Suprapubic skin (tissue), 4 donors: Measurements from ENCODE around the gene ABLIM2. TPM values are rescaled to one million over a fixed set of nuclear protein-coding genes. Genes with fewer than 3 reads are reported as not detected.

Experiments used
- DNase-seq, 2 donors: peaks; one replicate each; pipeline ENCODE4 v3.0.0-alpha.2; 2019; ENCODE audit warnings: low spot score in 2 of 2
- H3K27ac ChIP-seq: fragments of 200-600 bp; sonication (generic); one replicate; pipeline ENCODE4 v1.5.1; 2019
- H3K27me3 ChIP-seq: fragments of 200-600 bp; sonication (generic); one replicate; pipeline ENCODE4 v1.5.1; 2019
- H3K36me3 ChIP-seq: fragments of 200-600 bp; sonication (generic); one replicate; pipeline ENCODE4 v1.5.1; 2019
- H3K4me1 ChIP-seq: fragments of 200-600 bp; sonication (generic); one replicate; pipeline ENCODE4 v1.5.1; 2019
- H3K4me3 ChIP-seq: fragments of 200-600 bp; sonication (generic); one replicate; pipeline ENCODE4 v1.5.1; 2019; ENCODE audit warnings: mild to moderate bottlenecking
- H3K9me3 ChIP-seq: fragments of 200-600 bp; sonication (generic); one replicate; pipeline ENCODE4 v1.5.1; 2019
- EP300 ChIP-seq: sonication (generic); formaldehyde crosslinking; IDR thresholded peaks from one replicate; pipeline ENCODE4 v1.6.1; 2017; ENCODE audit warnings: antibody characterized with exemption
- POLR2A ChIP-seq, 2 donors: fragments of 450-650 bp; IDR thresholded peaks; one replicate each; pipeline ENCODE4 v1.6.1; 2017; ENCODE audit warnings: antibody characterized with exemption in 2 of 2, mild to moderate bottlenecking in 2 of 2, moderate library complexity in 2 of 2
- POLR2AphosphoS5 ChIP-seq, 3 donors: sonication (generic); formaldehyde crosslinking; IDR thresholded peaks; one replicate each; pipeline ENCODE4 v1.6.1; 2017; ENCODE audit warnings: antibody characterized with exemption in 3 of 3
- WGBS: methylation state at CpG from one replicate; pipeline ENCODE4 v1.1.5; 2018; 5-methylcytosine and 5-hydroxymethylcytosine counted together
- total RNA-seq, 4 donors: library from RNA; depleted of rRNA; stranded (reverse); fragments of >200 nt; gene quantifications; one replicate each; pipeline ENCODE4 v1.1.0, GENCODE V29; 2016
- TF ChIP-seq, protein P1 (sequence below), 2 donors: fragments of 200-600 bp in 1 of 2; fragments of 450-650 bp in 1 of 2; sonication (generic) in 1 of 2; IDR thresholded peaks; one replicate each; pipeline ENCODE4 v1.5.1; 2016 to 2019; ENCODE audit warnings: antibody characterized with exemption in 2 of 2, mild to moderate bottlenecking in 1 of 2, moderate library complexity in 1 of 2

Gene ABLIM2
- total RNA-seq, 4 donors from 2014 or later: 11.2 to 16.9 (median 13.3) TPM

DNA sequence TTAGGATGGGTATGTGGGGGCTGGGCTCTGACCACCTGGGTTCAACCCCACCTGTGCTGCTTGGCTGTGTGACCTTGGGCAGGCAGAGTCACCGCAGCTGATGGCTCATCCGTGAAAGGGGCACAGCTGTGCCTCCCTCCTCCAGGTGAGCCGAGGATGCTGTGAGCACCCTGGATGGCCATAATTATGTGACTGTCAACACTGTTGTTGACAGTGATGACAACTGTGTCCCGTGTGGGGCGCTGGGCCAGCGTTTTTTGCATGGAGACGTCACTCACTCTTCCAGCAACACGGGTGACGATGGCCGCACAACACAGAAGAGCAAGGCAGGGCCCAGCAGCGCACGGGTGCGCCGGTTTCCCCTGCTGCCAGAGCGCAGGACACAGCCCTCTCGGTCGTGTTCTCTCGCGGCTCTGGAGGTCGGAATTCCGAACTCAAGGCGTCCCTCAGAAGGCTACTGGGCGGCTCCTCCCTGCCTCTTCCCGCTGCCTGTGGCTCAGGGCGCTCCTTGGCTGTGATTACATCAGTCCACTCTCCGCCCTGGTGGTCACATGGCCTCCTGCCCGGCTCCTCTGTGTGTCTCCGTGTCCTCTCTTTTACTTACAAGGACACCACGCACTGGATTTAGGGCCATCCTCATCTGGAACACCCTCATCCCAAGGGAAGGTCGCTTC is 41.8 kb upstream of the ABLIM2 start:
- Histone ChIP-seq H3K36me3 (no peaks in the 10 kb centered on the region), H3K4me1 (peaks cover 52% of the 10 kb centered on the region), H3K27me3 (no peaks in the 10 kb centered on the region), H3K4me3 (peak overlapping the region; percentile 48), H3K9me3 (no peaks in the 10 kb centered on the region), H3K27ac (peak overlapping the region; percentile 65)
- WGBS: 48% methylated on average over 6 of the region's 30 CpGs
- DNase-seq: no peak
- peak in 1 of 2 donors; percentile 28 for TF ChIP-seq POLR2A (IDR thresholded peaks at IDR 0.05)
- no peak for TF ChIP-seq POLR2AphosphoS5 (IDR thresholded peaks at IDR 0.05)

DNA sequence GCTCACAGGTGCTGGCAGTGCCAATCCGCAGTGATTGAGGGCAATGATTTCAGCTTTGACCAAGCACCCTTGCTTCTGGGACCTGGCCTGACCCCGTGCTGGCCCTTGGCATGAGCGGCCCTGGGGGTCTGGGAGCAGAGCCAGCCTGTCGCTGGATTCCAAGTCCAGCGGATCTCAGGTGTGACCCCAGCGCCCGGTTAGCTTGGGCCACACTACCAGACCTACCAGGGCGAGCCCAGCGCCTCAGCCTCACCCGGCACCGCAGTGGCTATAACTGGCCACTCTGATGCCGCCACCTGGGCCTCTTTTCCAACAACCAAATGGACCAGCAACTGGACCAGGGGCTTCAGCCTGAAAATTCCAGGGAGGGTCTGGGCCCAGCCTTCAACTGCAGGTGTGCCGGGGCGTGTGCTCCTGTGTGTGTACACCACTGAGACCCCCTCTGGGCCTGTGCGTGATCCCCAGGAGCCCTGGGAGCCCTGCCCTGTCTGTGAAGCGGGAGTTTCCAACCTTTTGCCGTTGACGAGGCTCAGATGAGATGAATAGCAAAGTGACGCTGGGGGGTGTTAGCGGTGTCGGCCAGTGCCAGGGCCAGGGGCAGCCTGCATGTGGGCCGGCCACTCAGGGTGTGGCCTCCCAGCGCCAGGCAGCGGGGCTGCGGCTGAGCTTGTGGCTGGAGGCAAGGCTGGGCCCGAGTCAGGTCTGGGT is 41.1 kb upstream of the ABLIM2 start:
- Histone ChIP-seq H3K36me3 (no peaks in the 10 kb centered on the region), H3K27ac (peak overlapping the region; percentile 65), H3K4me3 (peak overlapping the region; percentile 48), H3K4me1 (peaks cover 53% of the 10 kb centered on the region), H3K9me3 (no peaks in the 10 kb centered on the region), H3K27me3 (no peaks in the 10 kb centered on the region)
- DNase-seq: no peak
- TF ChIP-seq EP300 (no peak), POLR2AphosphoS5 (IDR thresholded peaks at IDR 0.05) (no peak), POLR2A (IDR thresholded peaks at IDR 0.05) (no peak)
- TF ChIP-seq, protein P1, sequence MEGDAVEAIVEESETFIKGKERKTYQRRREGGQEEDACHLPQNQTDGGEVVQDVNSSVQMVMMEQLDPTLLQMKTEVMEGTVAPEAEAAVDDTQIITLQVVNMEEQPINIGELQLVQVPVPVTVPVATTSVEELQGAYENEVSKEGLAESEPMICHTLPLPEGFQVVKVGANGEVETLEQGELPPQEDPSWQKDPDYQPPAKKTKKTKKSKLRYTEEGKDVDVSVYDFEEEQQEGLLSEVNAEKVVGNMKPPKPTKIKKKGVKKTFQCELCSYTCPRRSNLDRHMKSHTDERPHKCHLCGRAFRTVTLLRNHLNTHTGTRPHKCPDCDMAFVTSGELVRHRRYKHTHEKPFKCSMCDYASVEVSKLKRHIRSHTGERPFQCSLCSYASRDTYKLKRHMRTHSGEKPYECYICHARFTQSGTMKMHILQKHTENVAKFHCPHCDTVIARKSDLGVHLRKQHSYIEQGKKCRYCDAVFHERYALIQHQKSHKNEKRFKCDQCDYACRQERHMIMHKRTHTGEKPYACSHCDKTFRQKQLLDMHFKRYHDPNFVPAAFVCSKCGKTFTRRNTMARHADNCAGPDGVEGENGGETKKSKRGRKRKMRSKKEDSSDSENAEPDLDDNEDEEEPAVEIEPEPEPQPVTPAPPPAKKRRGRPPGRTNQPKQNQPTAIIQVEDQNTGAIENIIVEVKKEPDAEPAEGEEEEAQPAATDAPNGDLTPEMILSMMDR (IDR thresholded peaks at IDR 0.05): no peak
- WGBS: no CpG with 5 or more reads among the region's 26 CpGs

DNA sequence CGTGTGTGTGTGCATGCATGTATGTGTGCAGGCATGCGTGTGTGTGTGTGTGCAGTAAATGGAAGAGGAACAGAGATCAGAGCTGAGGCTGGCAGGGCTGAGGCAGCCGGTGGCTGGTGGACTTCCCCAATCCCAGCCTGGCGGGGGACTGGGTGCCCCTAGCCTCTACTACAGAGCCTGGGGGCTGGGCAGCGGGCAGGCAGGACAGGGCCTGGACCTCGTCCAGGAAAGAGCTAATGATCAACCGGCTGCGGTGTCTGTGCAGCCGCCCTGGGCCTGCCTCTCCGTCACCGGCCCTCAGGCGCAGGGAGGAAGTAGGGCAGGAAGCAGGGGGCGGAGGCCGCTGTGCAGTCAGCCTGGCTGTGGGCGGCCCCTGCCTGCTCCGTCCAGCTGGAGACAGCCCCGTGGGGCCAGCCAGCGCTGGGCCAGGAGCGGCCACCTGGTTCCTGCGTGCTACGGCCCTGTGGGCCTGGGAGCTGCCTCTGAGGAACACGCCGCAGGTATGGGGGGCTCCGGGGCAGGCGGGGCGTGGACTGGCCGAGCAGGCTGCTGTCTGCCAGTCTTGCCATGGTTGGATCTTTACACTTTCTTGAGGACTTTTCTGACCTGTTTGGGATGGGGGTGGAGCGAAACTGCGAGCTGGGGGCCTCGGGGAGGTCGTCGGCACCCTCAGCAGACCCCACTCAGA is 40.4 kb upstream of the ABLIM2 start, which contains the start of gene SH3TC1:
Gene SH3TC1, plus strand, starts transcription at position 385 of the 688 bp plus-strand sequence. CDS start 5,905 bp downstream, outside the sequence.
- WGBS: 0% methylated on average over 4 of the region's 32 CpGs
- DNase-seq: peak; percentile 89 to 90
- Histone ChIP-seq H3K27ac (peak within 1 kb of the TSS; percentile 65), H3K36me3 (no peaks in the 10 kb centered on the region), H3K4me3 (peak within 1 kb of the TSS; percentile 48), H3K27me3 (no peaks in the 10 kb centered on the region), H3K9me3 (no peaks in the 10 kb centered on the region), H3K4me1 (peaks cover 60% of the 10 kb centered on the region)
- no peak for TF ChIP-seq EP300
- peak in 2 of 3 donors; percentile 34 to 63 for TF ChIP-seq POLR2AphosphoS5 (IDR thresholded peaks at IDR 0.05)
- TF ChIP-seq POLR2A (IDR thresholded peaks at IDR 0.05): peak in 1 of 2 donors; percentile 60
- TF ChIP-seq, protein P1 (IDR thresholded peaks at IDR 0.05): no peak

DNA sequence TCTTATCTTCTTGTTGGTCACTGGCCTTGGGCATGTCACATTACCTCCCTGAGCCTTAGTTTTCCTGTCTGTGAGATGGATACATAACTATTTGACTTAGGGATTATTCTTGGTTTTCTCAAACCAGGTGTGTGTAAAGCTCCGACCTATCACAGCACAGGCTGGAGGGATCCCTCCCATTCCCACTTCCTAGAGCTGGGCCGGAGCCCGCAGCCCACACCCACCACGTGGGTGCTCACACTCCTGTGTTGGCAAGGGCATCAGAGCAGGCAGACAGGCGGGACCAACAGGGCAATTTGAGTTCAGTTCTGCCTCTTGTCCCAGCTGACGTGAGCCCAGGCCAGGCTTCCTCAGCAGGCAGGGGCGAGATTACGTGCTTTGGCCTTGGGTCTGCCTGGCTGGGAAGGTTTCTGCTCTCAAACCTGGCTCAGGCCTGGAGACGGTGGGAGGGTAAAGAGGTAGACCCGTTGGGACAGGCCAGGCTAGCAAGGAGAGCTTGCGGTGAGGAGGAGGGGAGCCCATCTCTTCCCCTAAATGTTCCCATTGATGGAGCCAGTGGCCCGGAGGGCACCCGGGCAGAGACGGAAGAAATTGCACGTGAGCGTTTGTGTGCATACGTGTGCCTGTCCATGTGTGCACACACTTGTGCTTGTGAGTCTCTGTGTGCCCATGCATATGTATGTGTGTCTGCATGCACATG is 39.7 kb upstream of the ABLIM2 start:
- no peak for TF ChIP-seq EP300
- Histone ChIP-seq H3K4me3 (peak overlapping the region; percentile 48), H3K36me3 (no peaks in the 10 kb centered on the region), H3K4me1 (peaks cover 67% of the 10 kb centered on the region), H3K9me3 (no peaks in the 10 kb centered on the region), H3K27ac (peak overlapping the region; percentile 65), H3K27me3 (no peaks in the 10 kb centered on the region)
- no peak for DNase-seq
- WGBS: 52% methylated on average over 14 of the region's 17 CpGs

DNA sequence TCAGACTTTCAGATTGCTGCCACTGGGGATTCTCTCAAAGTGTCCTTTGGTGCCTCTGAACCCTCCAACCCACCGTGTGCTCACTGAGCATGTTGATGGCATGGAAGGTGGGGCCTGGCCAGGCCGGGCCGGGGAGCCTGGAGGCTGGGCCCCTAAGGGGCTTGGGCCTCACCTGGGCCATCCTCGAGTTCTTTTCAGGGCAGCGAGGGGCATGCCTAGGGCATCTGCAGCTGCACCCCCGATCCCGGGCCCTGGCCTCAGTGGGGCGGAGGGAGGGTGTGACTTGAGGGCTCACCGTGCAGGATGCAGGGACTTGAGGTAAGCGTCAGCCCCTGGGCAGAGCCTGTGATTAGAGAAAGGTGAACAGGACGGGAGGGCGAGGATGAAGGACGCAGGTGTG is 38.9 kb upstream of the ABLIM2 start:
- WGBS: 61% methylated on average over 7 of the region's 13 CpGs
- peaks cover 73% of the 10 kb centered on the region for H3K4me1 ChIP-seq

More for the DNA sequence above, 38.9 kb upstream of the ABLIM2 start:
- Histone ChIP-seq H3K9me3 (no peaks in the 10 kb centered on the region), H3K27ac (no peak overlapping the region), H3K27me3 (no peaks in the 10 kb centered on the region), H3K4me3 (no peak overlapping the region), H3K36me3 (no peaks in the 10 kb centered on the region)
- TF ChIP-seq, protein P1 (IDR thresholded peaks at IDR 0.05): no peak
- TF ChIP-seq POLR2A (IDR thresholded peaks at IDR 0.05): no peak
- TF ChIP-seq POLR2AphosphoS5 (IDR thresholded peaks at IDR 0.05): no peak
- TF ChIP-seq EP300: no peak
- no peak for DNase-seq
